IMR-90 (cell line): Measurements from ENCODE around the gene DELE1. TPM values are rescaled to one million over a fixed set of nuclear protein-coding genes. Genes with fewer than 3 reads are reported as not detected.

Experiments used
- ATAC-seq: fragments of 200-7000 bp; cut with Tn5 transposase; 2 replicates; pipeline ENCODE4 v1.9.1; 2020; ENCODE audit warnings: low read depth, mild to moderate bottlenecking, moderate library complexity
- BruUV-seq: library from RNA; stranded (reverse); fragments of 400-500 nt; replicated peaks from 2 replicates; lab custom pipeline; 2021; lab: Mats Ljungman, UMichigan
- CTCF ChIA-PET: fragments of 300-600 bp; formaldehyde crosslinking; extraction: SDS; loops from one replicate; lab custom pipeline; 2021; ENCODE audit warnings: antibody characterized with exemption; lab: Yijun Ruan, JAX
- POLR2A ChIA-PET: fragments of 300-600 bp; sonication (Branson Sonifier 250); formaldehyde crosslinking; loops from one replicate; lab custom pipeline; 2022; ENCODE audit warnings: antibody characterized with exemption; ENCODE audit not compliant: unreplicated experiment; lab: Charles Lee
- DNase-seq: peaks from one replicate; pipeline ENCODE4 v3.0.0; 2013
- H2AFZ ChIP-seq: replicated peaks from 2 replicates; pipeline ENCODE3; 2013; ENCODE audit warnings: low read length, mild to moderate bottlenecking; ENCODE audit not compliant: poor library complexity
- H2AK5ac ChIP-seq: 2 replicates; pipeline ENCODE4 v1.6.1; 2013; ENCODE audit warnings: low read depth, low read length, inconsistent platforms
- H2AK9ac ChIP-seq: replicated peaks from 2 replicates; pipeline ENCODE3; 2013; ENCODE audit warnings: mild to moderate bottlenecking, low read depth, low read length, moderate library complexity; ENCODE audit not compliant: poor library complexity
- H2BK120ac ChIP-seq: 2 replicates; pipeline ENCODE4 v1.6.1; 2013; ENCODE audit warnings: low read depth, low read length, inconsistent platforms
- H2BK15ac ChIP-seq: 3 replicates; pipeline ENCODE4 v1.6.1; 2013; ENCODE audit warnings: low read depth, low read length, inconsistent platforms
- H2BK20ac ChIP-seq: 2 replicates; pipeline ENCODE4 v1.6.1; 2013; ENCODE audit warnings: low read depth, mild to moderate bottlenecking, inconsistent platforms, low read length, moderate library complexity
- H2BK5ac ChIP-seq: 2 replicates; pipeline ENCODE4 v1.6.1; 2013; ENCODE audit warnings: mild to moderate bottlenecking, low read depth, low read length, inconsistent platforms; ENCODE audit not compliant: poor library complexity, severe bottlenecking
- H3K14ac ChIP-seq: replicated peaks from 2 replicates; pipeline ENCODE4 v1.6.1; 2013; ENCODE audit warnings: low read depth, low read length, inconsistent platforms
- H3K18ac ChIP-seq: 2 replicates; pipeline ENCODE4 v1.6.1; 2013; ENCODE audit warnings: low read depth, low read length, control low read depth
- H3K23ac ChIP-seq: 2 replicates; pipeline ENCODE4 v1.6.1; 2013; ENCODE audit warnings: low read depth, low read length, inconsistent platforms
- H3K27ac ChIP-seq: 2 replicates; pipeline ENCODE4 v1.5.1; 2013; ENCODE audit warnings: mild to moderate bottlenecking, control low read depth, low read length; ENCODE audit not compliant: insufficient read depth
- H3K27me3 ChIP-seq: 2 replicates; pipeline ENCODE4 v1.6.1; 2013; ENCODE audit warnings: low read length; ENCODE audit not compliant: control insufficient read depth, insufficient read depth
- H3K36me3 ChIP-seq: 2 replicates; pipeline ENCODE4 v1.6.1; 2013; ENCODE audit warnings: low read length, mixed read lengths; ENCODE audit not compliant: control insufficient read depth, insufficient read depth
- H3K4ac ChIP-seq: 2 replicates; pipeline ENCODE4 v1.6.1; 2013; ENCODE audit warnings: low read depth, low read length, inconsistent platforms
- H3K4me1 ChIP-seq: 2 replicates; pipeline ENCODE4 v1.6.1; 2013; ENCODE audit warnings: low read length, mixed read lengths; ENCODE audit not compliant: control insufficient read depth, insufficient read depth
- H3K4me2 ChIP-seq: 2 replicates; pipeline ENCODE4 v1.6.1; 2013; ENCODE audit warnings: low read depth, mild to moderate bottlenecking, control low read depth, low read length, moderate library complexity
- H3K4me3 ChIP-seq: 2 replicates; pipeline ENCODE4 v1.5.1; 2013; ENCODE audit warnings: low read depth, mild to moderate bottlenecking, control low read depth, low read length, moderate library complexity; ENCODE audit not compliant: insufficient read depth
- H3K56ac ChIP-seq: 2 replicates; pipeline ENCODE4 v1.6.1; 2013; ENCODE audit warnings: low read length, inconsistent platforms; ENCODE audit not compliant: insufficient read depth; ENCODE audit errors: extremely low read depth
- H3K79me1 ChIP-seq, 2 experiments: 2 replicates each; pipeline ENCODE4 v1.6.1; 2013; ENCODE audit warnings: low read length in 2 of 2, inconsistent platforms in 1 of 2, low read depth in 1 of 2
- H3K9ac ChIP-seq: 2 replicates; pipeline ENCODE4 v1.6.1; 2013; ENCODE audit warnings: low read depth, low read length, control low read depth
- H3K9me1 ChIP-seq: 2 replicates; pipeline ENCODE4 v1.6.1; 2013; ENCODE audit warnings: low read length, inconsistent platforms; ENCODE audit not compliant: insufficient read depth
- H3K9me3 ChIP-seq: 2 replicates; pipeline ENCODE4 v1.6.1; 2013; ENCODE audit warnings: low read length; ENCODE audit not compliant: control insufficient read depth, insufficient read depth
- H4K20me1 ChIP-seq: 2 replicates; pipeline ENCODE4 v1.6.1; 2013; ENCODE audit warnings: low read length, inconsistent platforms; ENCODE audit not compliant: insufficient read depth
- H4K5ac ChIP-seq: 2 replicates; pipeline ENCODE4 v1.6.1; 2013; ENCODE audit warnings: mild to moderate bottlenecking, low read depth, low read length, control low read depth
- H4K8ac ChIP-seq, 2 experiments: 2 replicates each; pipeline ENCODE4 v1.6.1; 2013; ENCODE audit warnings: low read depth in 2 of 2, low read length in 2 of 2, control low read depth in 1 of 2, inconsistent platforms in 1 of 2
- H4K91ac ChIP-seq: 2 replicates; pipeline ENCODE4 v1.6.1; 2013; ENCODE audit warnings: low read depth, low read length, inconsistent platforms; ENCODE audit not compliant: insufficient read depth
- MAZ ChIP-seq: IDR thresholded peaks from 2 replicates; pipeline ENCODE4 v1.6.1; 2012; ENCODE audit warnings: low read depth, mild to moderate bottlenecking, low read length, improper control_type of control experiment, moderate library complexity, borderline replicate concordance
- MXI1 ChIP-seq: IDR thresholded peaks from 2 replicates; pipeline ENCODE4 v1.6.1; 2012; ENCODE audit warnings: low read depth, mild to moderate bottlenecking, low read length, moderate library complexity, borderline replicate concordance
- NFE2L2 ChIP-seq: fragments of 150-350 bp; IDR thresholded peaks from 2 replicates; pipeline ENCODE4 v1.6.1; 2016; ENCODE audit warnings: low read depth, mild to moderate bottlenecking, low read length
- RCOR1 ChIP-seq: IDR thresholded peaks from 2 replicates; pipeline ENCODE4 v1.6.1; 2012; ENCODE audit warnings: mild to moderate bottlenecking, low read length, improper control_type of control experiment; ENCODE audit not compliant: insufficient replicate concordance
- WGBS, 2 experiments: methylation state at CpG; one replicate each; pipeline versions ENCODE4 v1.1.5 to v1.1.7; 2013; ENCODE audit warnings: missing lambda C conversion rate in 2 of 2; ENCODE audit not compliant: insufficient read length in 1 of 2; ENCODE audit errors: extremely low coverage in 2 of 2; 5-methylcytosine and 5-hydroxymethylcytosine counted together
- dilution Hi-C: fragments of 300-500 bp; cut with HindIII; formaldehyde crosslinking; loops from one replicate; pipeline ENCODE4 v1.14.3; 2018; ENCODE audit warnings: low sequenced_read_pairs; ENCODE audit not compliant: unreplicated experiment
- in situ Hi-C: fragments of 300-500 bp; cut with MboI; formaldehyde crosslinking; loops from 3 replicates; pipeline ENCODE4 v1.14.3; 2019; ENCODE audit warnings: low sequenced_read_pairs, inconsistent platforms, mixed read lengths
- intact Hi-C: fragments of 100-400 bp; cut with micrococcal nuclease; formaldehyde crosslinking; loops from 2 replicates; pipeline ENCODE4 v1.10.0; 2022
- polyA plus RNA-seq, 3 experiments: library from polyadenylated mRNA; depleted of rRNA; stranded (reverse); fragments of >200 nt; gene quantifications; 2 replicates each; pipeline ENCODE4 v1.2.3, GENCODE V29; 2012; ENCODE audit warnings: low replicate concordance in 1 of 3
- total RNA-seq: library from RNA; depleted of rRNA; stranded (reverse); fragments of >200 nt; gene quantifications from 2 replicates; pipeline ENCODE4 v1.2.3, GENCODE V29; 2012
- TF ChIP-seq, protein P1 (sequence below): fragments of 150-350 bp; IDR thresholded peaks from 2 replicates; pipeline ENCODE4 v1.6.1; 2016; ENCODE audit warnings: low read depth, mild to moderate bottlenecking, low read length, moderate library complexity, borderline replicate concordance
- TF ChIP-seq, protein P2 (sequence below): fragments of 150-350 bp; IDR thresholded peaks from 2 replicates; pipeline ENCODE4 v1.6.1; 2017; ENCODE audit warnings: mild to moderate bottlenecking, antibody characterized with exemption, low read length, low read depth

Gene DELE1
- total and polyA plus RNA-seq, 2 of the 4 experiments (the other 2 are of a cell fraction), result 28.0 to 66.1 TPM

DNA sequence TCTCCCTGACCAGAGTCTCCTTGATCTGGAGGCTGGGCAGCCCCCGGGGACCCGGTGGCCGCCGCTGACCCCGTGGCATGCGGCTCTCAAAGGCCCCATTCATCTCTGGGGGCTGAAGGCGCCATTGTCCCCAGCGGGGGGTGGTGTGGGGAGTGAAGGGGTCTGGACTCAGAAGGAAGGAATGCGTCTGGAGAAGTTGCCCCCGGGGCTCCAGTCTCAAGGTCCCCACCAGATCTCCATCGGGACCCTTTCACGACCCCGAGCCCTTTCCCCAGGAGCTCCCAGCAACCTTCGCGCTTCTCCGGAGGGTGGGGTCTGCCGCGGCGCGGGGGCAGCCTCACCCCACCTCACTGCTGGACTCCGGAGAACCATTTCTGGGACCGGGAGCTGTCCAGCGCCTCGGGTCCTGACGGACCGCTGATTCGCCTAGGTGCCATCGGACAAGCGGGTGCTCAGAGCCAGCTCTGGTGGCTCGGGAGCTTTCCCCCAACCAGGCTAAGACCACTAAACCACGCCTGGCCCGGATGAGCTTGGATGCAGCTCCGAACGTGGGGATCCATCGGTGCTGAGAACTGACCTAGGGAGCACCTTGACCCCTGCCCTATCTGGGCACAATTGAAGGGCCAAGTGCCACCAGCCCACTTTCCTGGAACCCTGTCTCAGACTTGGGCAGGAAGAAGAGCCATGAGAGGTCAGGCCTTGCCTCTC, 40.3 kb upstream of the DELE1 start:
- H3K23ac ChIP-seq, result no peak overlapping the region
- no peak overlapping the region for H3K18ac ChIP-seq
- H2BK5ac ChIP-seq, result no peak overlapping the region
- ChIA-PET CTCF (interaction anchor here (0.8 kb wide), 1 partner anchor 86 kb away, joined by 4 read pairs; the partner anchor contains the start of gene RNF14), POLR2A (no interaction called here)
- H2AK9ac ChIP-seq, result peak overlapping the region; percentile 72
- H2AFZ ChIP-seq, result no peak overlapping the region
- H3K4me3 ChIP-seq, result no peak overlapping the region
- no peak overlapping the region for H4K91ac ChIP-seq
- H3K14ac ChIP-seq, result no peak overlapping the region
- no peaks in the 10 kb centered on the region for H3K9me1 ChIP-seq
- no peak overlapping the region for H4K5ac ChIP-seq
- H4K8ac ChIP-seq, result no peak overlapping the region
- in situ Hi-C loops, result loop anchor here (5.0 kb wide), 1 partner anchor 186 kb away; no protein-coding TSS in a partner anchor
- DNase-seq (peak; percentile 11), ATAC-seq (peak; percentile 46)
- peaks cover 53% of the 10 kb centered on the region for H3K27me3 ChIP-seq
- no peak overlapping the region for H2BK15ac ChIP-seq
- H2BK120ac ChIP-seq, result no peak overlapping the region
- H3K4ac ChIP-seq, result no peak overlapping the region
- dilution Hi-C loops, result no loop called here
- BruUV-seq, result no TSS peak
- H3K9ac ChIP-seq, result no peak overlapping the region
- H3K36me3 ChIP-seq, result no peaks in the 10 kb centered on the region
- H4K20me1 ChIP-seq, result no peaks in the 10 kb centered on the region; the same call in 1 of the 2 replicates
- TF ChIP-seq RCOR1, result no peak
- peak; percentile 37; the same call in 1 of the 2 replicates for TF ChIP-seq MAZ
- no peak for TF ChIP-seq NFE2L2
- TF ChIP-seq, protein P1, sequence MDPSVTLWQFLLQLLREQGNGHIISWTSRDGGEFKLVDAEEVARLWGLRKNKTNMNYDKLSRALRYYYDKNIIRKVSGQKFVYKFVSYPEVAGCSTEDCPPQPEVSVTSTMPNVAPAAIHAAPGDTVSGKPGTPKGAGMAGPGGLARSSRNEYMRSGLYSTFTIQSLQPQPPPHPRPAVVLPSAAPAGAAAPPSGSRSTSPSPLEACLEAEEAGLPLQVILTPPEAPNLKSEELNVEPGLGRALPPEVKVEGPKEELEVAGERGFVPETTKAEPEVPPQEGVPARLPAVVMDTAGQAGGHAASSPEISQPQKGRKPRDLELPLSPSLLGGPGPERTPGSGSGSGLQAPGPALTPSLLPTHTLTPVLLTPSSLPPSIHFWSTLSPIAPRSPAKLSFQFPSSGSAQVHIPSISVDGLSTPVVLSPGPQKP, result no peak
- TF ChIP-seq, protein P2, sequence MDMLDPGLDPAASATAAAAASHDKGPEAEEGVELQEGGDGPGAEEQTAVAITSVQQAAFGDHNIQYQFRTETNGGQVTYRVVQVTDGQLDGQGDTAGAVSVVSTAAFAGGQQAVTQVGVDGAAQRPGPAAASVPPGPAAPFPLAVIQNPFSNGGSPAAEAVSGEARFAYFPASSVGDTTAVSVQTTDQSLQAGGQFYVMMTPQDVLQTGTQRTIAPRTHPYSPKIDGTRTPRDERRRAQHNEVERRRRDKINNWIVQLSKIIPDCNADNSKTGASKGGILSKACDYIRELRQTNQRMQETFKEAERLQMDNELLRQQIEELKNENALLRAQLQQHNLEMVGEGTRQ, result no peak
- no peak for TF ChIP-seq MXI1
- no peak overlapping the region for H3K27ac ChIP-seq
- H3K4me1 ChIP-seq, result peaks cover 3% of the 10 kb centered on the region; the same call in 1 of the 2 replicates
- no peak overlapping the region for H2AK5ac ChIP-seq
- no peaks in the 10 kb centered on the region for H3K9me3 ChIP-seq
- no peak overlapping the region for H3K4me2 ChIP-seq
- 4% methylated on average over 21 of the region's 35 CpGs; no CpG with 5 or more reads in 1 of the 2 experiments for WGBS, 2 experiments
- no peak overlapping the region for H2BK20ac ChIP-seq
- intact Hi-C loops, result no loop called here
- no peak overlapping the region for H3K56ac ChIP-seq
- H3K79me1 ChIP-seq, result no peaks in the 10 kb centered on the region
